ENCODE results near the gene SYN1.

Gene SYN1

GRCh38 chrX:47650164-47651042 lies 30.7 kb upstream of the SYN1 start, which contains the start of gene ELK1:
TSS of gene ELK1 (minus strand) at chrX:47650563. CDS start at chrX:47641441, 9,122 bp downstream.
- H3K4me3 ChIP-seq (ENCODE audit: insufficient read depth, low read depth, low read length), result peak within 1 kb of the TSS; percentile 81
- no peaks in the 10 kb centered on the region for H3K9me3 ChIP-seq (ENCODE audit: control insufficient read depth, low read length)
- peaks cover 5% of the 10 kb centered on the region for H3K4me1 ChIP-seq (ENCODE audit: control insufficient read depth, insufficient read depth, low read length)
- no peaks in the 10 kb centered on the region for H3K27me3 ChIP-seq (ENCODE audit: control insufficient read depth, insufficient read depth, low read length, poor library complexity, severe bottlenecking)
- WGBS, 2 experiments, result 0% methylated on average over 65 of the region's 65 CpGs
- H3K27ac ChIP-seq (ENCODE audit: insufficient read depth, low read depth, low read length, poor library complexity, severe bottlenecking), result no peak within 1 kb of the TSS
- H3K36me3 ChIP-seq (ENCODE audit: control insufficient read depth, insufficient read depth, low read length), result peaks cover 5% of the 10 kb centered on the region

GRCh38 chrX:47649781-47650163 lies 30.1 kb upstream of the SYN1 start:
- H3K4me3 ChIP-seq (ENCODE audit: insufficient read depth, low read depth, low read length), result peak overlapping the region; percentile 81
- H3K36me3 ChIP-seq (ENCODE audit: control insufficient read depth, insufficient read depth, low read length), result peaks cover 5% of the 10 kb centered on the region
- no peaks in the 10 kb centered on the region for H3K9me3 ChIP-seq (ENCODE audit: control insufficient read depth, low read length)
- no peaks in the 10 kb centered on the region for H3K27me3 ChIP-seq (ENCODE audit: control insufficient read depth, insufficient read depth, low read length, poor library complexity, severe bottlenecking)
- peaks cover 5% of the 10 kb centered on the region for H3K4me1 ChIP-seq (ENCODE audit: control insufficient read depth, insufficient read depth, low read length)
- 2 to 5% methylated on average over 8 to 9 of the region's 11 CpGs for WGBS, 2 experiments
- H3K27ac ChIP-seq (ENCODE audit: insufficient read depth, low read depth, low read length, poor library complexity, severe bottlenecking), result no peak overlapping the region

GRCh38 chrX:47649271-47649670 lies 29.6 kb upstream of the SYN1 start:
- Histone ChIP-seq H3K4me3 (ENCODE audit: insufficient read depth, low read depth, low read length) (peak overlapping the region; percentile 22), H3K27me3 (ENCODE audit: control insufficient read depth, insufficient read depth, low read length, poor library complexity, severe bottlenecking) (no peaks in the 10 kb centered on the region), H3K4me1 (ENCODE audit: control insufficient read depth, insufficient read depth, low read length) (peaks cover 5% of the 10 kb centered on the region), H3K27ac (ENCODE audit: insufficient read depth, low read depth, low read length, poor library complexity, severe bottlenecking) (no peak overlapping the region), H3K9me3 (ENCODE audit: control insufficient read depth, low read length) (no peaks in the 10 kb centered on the region), H3K36me3 (ENCODE audit: control insufficient read depth, insufficient read depth, low read length) (peaks cover 5% of the 10 kb centered on the region)
- WGBS, 2 experiments, result 68 to 73% methylated on average over 6 to 8 of the region's 8 CpGs

- Histone ChIP-seq H3K4me1 (ENCODE audit: control insufficient read depth, insufficient read depth, low read length) (peaks cover 5% of the 10 kb centered on the region), H3K4me3 (ENCODE audit: insufficient read depth, low read depth, low read length) (no peak overlapping the region), H3K27me3 (ENCODE audit: control insufficient read depth, insufficient read depth, low read length, poor library complexity, severe bottlenecking) (no peaks in the 10 kb centered on the region), H3K36me3 (ENCODE audit: control insufficient read depth, insufficient read depth, low read length) (no peaks in the 10 kb centered on the region), H3K9me3 (ENCODE audit: control insufficient read depth, low read length) (no peaks in the 10 kb centered on the region), H3K27ac (ENCODE audit: insufficient read depth, low read depth, low read length, poor library complexity, severe bottlenecking) (no peak overlapping the region)
- 88 to 93% methylated on average over 1 of the region's 2 CpGs for WGBS, 2 experiments
These were observed 28.7 kb upstream of the SYN1 start for GRCh38 chrX:47648376-47648775.

GRCh38 chrX:47646636-47647035 lies 27.0 kb upstream of the SYN1 start:
- WGBS, 2 experiments, result 92 to 94% methylated on average over 5 to 6 of the region's 6 CpGs
- Histone ChIP-seq H3K4me3 (ENCODE audit: insufficient read depth, low read depth, low read length) (no peak overlapping the region), H3K9me3 (ENCODE audit: control insufficient read depth, low read length) (no peaks in the 10 kb centered on the region), H3K27me3 (ENCODE audit: control insufficient read depth, insufficient read depth, low read length, poor library complexity, severe bottlenecking) (no peaks in the 10 kb centered on the region), H3K36me3 (ENCODE audit: control insufficient read depth, insufficient read depth, low read length) (no peaks in the 10 kb centered on the region), H3K27ac (ENCODE audit: insufficient read depth, low read depth, low read length, poor library complexity, severe bottlenecking) (no peak overlapping the region), H3K4me1 (ENCODE audit: control insufficient read depth, insufficient read depth, low read length) (peaks cover 5% of the 10 kb centered on the region)

- 88 to 93% methylated on average over 10 of the region's 10 CpGs for WGBS, 2 experiments
These were observed 25.9 kb upstream of the SYN1 start for GRCh38 chrX:47645530-47645929.

GRCh38 chrX:47644557-47645091 lies 25.0 kb upstream of the SYN1 start:
- Histone ChIP-seq H3K4me1 (ENCODE audit: control insufficient read depth, insufficient read depth, low read length) (peaks cover 5% of the 10 kb centered on the region), H3K27me3 (ENCODE audit: control insufficient read depth, insufficient read depth, low read length, poor library complexity, severe bottlenecking) (no peaks in the 10 kb centered on the region), H3K9me3 (ENCODE audit: control insufficient read depth, low read length) (no peaks in the 10 kb centered on the region), H3K27ac (ENCODE audit: insufficient read depth, low read depth, low read length, poor library complexity, severe bottlenecking) (no peak overlapping the region), H3K4me3 (ENCODE audit: insufficient read depth, low read depth, low read length) (no peak overlapping the region), H3K36me3 (ENCODE audit: control insufficient read depth, insufficient read depth, low read length) (peaks cover 12% of the 10 kb centered on the region)
- 67 to 70% methylated on average over 12 of the region's 12 CpGs for WGBS, 2 experiments

More at GRCh38 chrX:47645530-47645929, 25.9 kb upstream of the SYN1 start:
- H3K4me1 ChIP-seq (ENCODE audit: control insufficient read depth, insufficient read depth, low read length), result peaks cover 5% of the 10 kb centered on the region
- no peak overlapping the region for H3K27ac ChIP-seq (ENCODE audit: insufficient read depth, low read depth, low read length, poor library complexity, severe bottlenecking)
- peaks cover 8% of the 10 kb centered on the region for H3K36me3 ChIP-seq (ENCODE audit: control insufficient read depth, insufficient read depth, low read length)
- H3K9me3 ChIP-seq (ENCODE audit: control insufficient read depth, low read length), result no peaks in the 10 kb centered on the region
- no peak overlapping the region for H3K4me3 ChIP-seq (ENCODE audit: insufficient read depth, low read depth, low read length)
- no peaks in the 10 kb centered on the region for H3K27me3 ChIP-seq (ENCODE audit: control insufficient read depth, insufficient read depth, low read length, poor library complexity, severe bottlenecking)

- Histone ChIP-seq H3K9me3 (ENCODE audit: control insufficient read depth, low read length) (no peaks in the 10 kb centered on the region), H3K27ac (ENCODE audit: insufficient read depth, low read depth, low read length, poor library complexity, severe bottlenecking) (no peak overlapping the region), H3K4me1 (ENCODE audit: control insufficient read depth, insufficient read depth, low read length) (no peaks in the 10 kb centered on the region), H3K27me3 (ENCODE audit: control insufficient read depth, insufficient read depth, low read length, poor library complexity, severe bottlenecking) (no peaks in the 10 kb centered on the region), H3K36me3 (ENCODE audit: control insufficient read depth, insufficient read depth, low read length) (peaks cover 19% of the 10 kb centered on the region), H3K4me3 (ENCODE audit: insufficient read depth, low read depth, low read length) (no peak overlapping the region)
- WGBS, 2 experiments, result 60 to 87% methylated on average over 2 of the region's 2 CpGs
These were observed 24.3 kb upstream of the SYN1 start for GRCh38 chrX:47643926-47644325.

GRCh38 chrX:47638816-47639215 lies 19.2 kb upstream of the SYN1 start:
- Histone ChIP-seq H3K36me3 (ENCODE audit: control insufficient read depth, insufficient read depth, low read length) (peaks cover 20% of the 10 kb centered on the region), H3K4me3 (ENCODE audit: insufficient read depth, low read depth, low read length) (no peak overlapping the region), H3K4me1 (ENCODE audit: control insufficient read depth, insufficient read depth, low read length) (peaks cover 4% of the 10 kb centered on the region), H3K9me3 (ENCODE audit: control insufficient read depth, low read length) (no peaks in the 10 kb centered on the region), H3K27ac (ENCODE audit: insufficient read depth, low read depth, low read length, poor library complexity, severe bottlenecking) (no peak overlapping the region), H3K27me3 (ENCODE audit: control insufficient read depth, insufficient read depth, low read length, poor library complexity, severe bottlenecking) (no peaks in the 10 kb centered on the region)
- WGBS, 2 experiments, result 93 to 96% methylated on average over 14 of the region's 14 CpGs

- Histone ChIP-seq H3K4me1 (ENCODE audit: control insufficient read depth, insufficient read depth, low read length) (peaks cover 4% of the 10 kb centered on the region), H3K27ac (ENCODE audit: insufficient read depth, low read depth, low read length, poor library complexity, severe bottlenecking) (no peak overlapping the region), H3K9me3 (ENCODE audit: control insufficient read depth, low read length) (no peaks in the 10 kb centered on the region), H3K36me3 (ENCODE audit: control insufficient read depth, insufficient read depth, low read length) (peaks cover 20% of the 10 kb centered on the region), H3K4me3 (ENCODE audit: insufficient read depth, low read depth, low read length) (peak overlapping the region; percentile 6), H3K27me3 (ENCODE audit: control insufficient read depth, insufficient read depth, low read length, poor library complexity, severe bottlenecking) (no peaks in the 10 kb centered on the region)
- 77 to 84% methylated on average over 31 of the region's 31 CpGs for WGBS, 2 experiments
These were observed 18.0 kb upstream of the SYN1 start for GRCh38 chrX:47637546-47638195.
